HG03442 (cell line): ENCODE data around the gene MTARC2.

ENCODE experiments used
- ATAC-seq: cut with Tn5 transposase; IDR thresholded peaks from one replicate; pipeline ENCODE4 v1.9.1; 2021; ENCODE audit warnings: mild to moderate bottlenecking, moderate library complexity; ENCODE audit not compliant: unreplicated experiment

Gene MTARC2

GRCh38 chr1:220824031-220824989, 76.2 kb downstream of the MTARC2 start:
- ATAC-seq = no peak

GRCh38 chr1:220825819-220826551, 77.9 kb downstream of the MTARC2 start:
- ATAC-seq = no peak

- no peak for ATAC-seq
Measured at GRCh38 chr1:220826729-220827128, 78.6 kb downstream of the MTARC2 start.

- ATAC-seq = no peak
Measured at GRCh38 chr1:220827445-220828178, 79.5 kb downstream of the MTARC2 start.

GRCh38 chr1:220828179-220828490, 80.0 kb downstream of the MTARC2 start:
- ATAC-seq = no peak

GRCh38 chr1:220828950-220829586, 80.9 kb downstream of the MTARC2 start:
- ATAC-seq = no peak

- ATAC-seq = no peak
Measured at GRCh38 chr1:220833436-220833835, 85.3 kb downstream of the MTARC2 start.
